Cortex of kidney (tissue), 1 donor: ENCODE data around the gene PRKCE.

ENCODE experiments used
- DNase-seq: peaks from one replicate; lab custom pipeline; 2025; lab: John Stamatoyannopoulos, UW

PRKCE gene

DNA sequence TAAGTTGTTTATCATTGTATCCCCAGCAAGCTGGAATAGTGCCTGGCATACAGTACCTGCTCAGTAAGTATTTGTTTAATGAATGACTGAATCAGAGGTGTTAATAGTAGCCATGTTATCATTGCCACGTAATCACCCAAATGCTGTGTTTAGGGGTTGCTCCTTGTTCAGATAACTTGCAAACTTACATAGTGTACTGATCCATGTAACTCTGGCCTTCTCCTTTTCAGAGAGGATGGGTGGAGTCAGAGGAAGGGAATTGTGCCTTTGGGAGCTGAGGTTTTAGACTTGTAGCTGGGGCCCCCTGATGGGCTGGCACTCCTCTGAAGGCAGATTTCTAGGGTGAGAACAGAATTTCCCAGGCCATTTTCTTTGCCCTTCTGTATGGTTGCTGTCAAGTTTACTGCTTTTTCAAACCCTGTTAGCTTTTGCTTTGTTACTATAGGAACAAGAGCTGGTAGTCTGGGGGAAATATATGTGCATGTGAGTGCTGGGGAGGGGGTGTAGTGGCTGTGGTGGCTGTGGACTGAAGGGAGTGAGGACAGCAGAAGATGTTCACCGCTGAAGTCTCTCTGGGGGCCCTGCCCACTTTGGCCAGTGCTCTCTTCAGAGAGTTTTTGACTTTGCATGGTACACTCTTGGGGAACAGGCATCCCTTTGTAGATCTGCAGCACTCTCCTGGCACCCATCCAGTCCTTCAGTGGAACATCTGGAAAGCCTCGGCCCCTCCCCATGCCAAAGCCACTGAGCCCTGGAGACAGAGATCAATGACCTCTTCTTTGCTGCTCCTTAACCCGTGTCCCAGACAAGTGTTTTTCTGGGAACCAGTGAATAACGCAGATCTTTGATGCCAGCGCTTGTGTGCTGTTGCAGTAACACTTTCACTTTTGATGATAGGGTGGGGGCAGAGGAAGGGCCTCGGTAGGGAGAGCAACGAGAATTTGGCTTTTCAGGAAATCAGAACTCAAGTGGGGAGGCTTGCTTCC lies 209.0 kb downstream of the PRKCE start:
- no peak for DNase-seq

DNA sequence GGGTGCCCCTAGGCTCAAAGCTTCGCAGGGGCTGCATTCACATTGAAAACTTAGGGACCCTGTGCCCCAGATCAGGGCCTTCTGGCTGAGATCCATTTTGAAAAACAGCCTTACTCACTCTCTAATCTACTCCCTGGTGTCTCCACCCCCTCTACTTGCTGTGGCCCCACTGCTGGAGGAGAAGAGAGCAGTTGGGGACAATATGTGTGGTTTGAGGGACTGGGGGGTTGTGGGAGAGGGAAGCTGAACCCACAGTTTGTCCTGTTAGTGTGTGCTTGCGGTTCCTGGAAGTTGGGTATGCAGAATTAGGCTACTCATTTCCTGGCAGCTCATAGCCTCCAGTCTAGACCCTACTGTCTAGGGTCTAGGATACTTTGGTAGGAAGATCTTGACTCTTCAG lies 211.4 kb downstream of the PRKCE start:
- DNase-seq, result no peak

DNA sequence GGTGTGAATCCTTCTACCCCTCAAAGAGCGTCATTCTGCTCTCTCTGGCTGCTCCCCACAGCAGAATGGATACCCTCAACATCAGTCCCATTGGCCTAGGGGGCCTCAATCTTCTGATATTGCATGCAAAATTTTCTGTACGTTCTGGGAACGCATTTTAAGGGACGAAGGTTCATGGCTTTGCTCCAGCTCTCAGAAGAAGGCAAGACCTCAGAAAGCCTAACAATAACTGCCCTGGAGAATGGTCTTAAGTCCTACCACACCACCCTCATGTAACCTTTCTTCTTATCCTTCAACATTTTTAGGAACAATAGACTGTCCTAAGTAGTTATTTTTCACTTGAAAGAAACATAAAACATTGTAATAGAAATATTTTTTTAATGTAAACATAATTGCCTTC lies 212.6 kb downstream of the PRKCE start:
- DNase-seq, result no peak

DNA sequence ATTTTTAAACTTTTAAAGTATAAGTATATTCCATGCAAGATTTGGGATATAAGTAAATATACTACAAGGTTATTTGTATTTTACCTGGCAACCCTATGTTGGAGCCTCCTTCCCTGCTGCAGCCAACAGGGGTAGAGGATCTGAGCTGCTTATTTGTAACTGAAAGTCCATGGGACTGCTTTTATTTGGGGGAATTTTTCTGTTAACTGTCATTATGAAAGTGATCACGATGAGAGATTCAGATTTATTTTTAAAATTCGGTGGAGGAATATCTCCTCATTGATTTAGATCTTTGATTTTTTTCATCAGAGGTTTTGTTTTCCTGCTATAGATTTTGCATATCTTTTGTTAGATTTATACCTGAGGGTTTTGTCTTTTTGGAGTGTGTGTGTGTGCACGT lies 215.9 kb downstream of the PRKCE start:
- DNase-seq, result no peak

GRCh38 chr2:45867800-45868199 lies 216.3 kb downstream of the PRKCE start:
- DNase-seq, result no peak

DNA sequence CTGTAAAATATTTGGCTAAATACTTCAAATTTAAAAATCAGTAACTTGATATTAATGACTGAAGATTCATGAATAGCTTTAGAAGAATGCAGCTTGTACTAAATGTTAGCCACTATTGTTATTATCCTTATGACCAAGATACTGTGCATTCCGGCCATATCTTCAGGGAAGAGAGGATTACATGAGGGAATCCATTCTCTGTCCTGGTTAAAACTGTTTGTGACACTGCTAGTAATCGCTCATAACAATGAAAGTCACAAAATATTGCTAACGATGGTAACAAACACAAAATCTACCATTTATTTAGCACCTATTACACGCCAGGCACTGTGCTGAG lies 217.7 kb downstream of the PRKCE start:
- no peak for DNase-seq

GRCh38 chr2:45871025-45871424 lies 219.6 kb downstream of the PRKCE start:
- no peak for DNase-seq

GRCh38 chr2:45871541-45871940 lies 220.1 kb downstream of the PRKCE start:
- no peak for DNase-seq

- DNase-seq, result no peak
Observed at GRCh38 chr2:45872211-45872610, 220.7 kb downstream of the PRKCE start.

DNA sequence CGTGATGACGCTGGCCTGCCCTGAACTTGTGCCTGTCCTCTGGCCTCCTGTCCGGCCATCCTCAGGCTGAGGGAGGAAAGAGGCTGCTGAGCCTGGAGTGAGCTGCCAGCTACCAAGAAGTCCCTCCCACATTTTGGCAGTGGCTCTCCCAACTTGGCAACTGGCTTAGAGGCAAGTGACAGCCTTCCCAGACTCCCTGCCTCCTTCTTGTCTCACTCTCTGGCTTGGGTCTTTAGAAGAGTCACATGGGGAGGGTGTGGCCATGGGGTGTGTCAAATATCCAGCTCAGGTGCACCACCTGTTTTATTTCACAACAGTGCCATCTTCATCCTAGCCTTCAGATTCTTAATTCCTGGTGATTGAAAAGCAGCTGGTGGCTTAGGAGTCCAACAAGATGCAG lies 222.9 kb downstream of the PRKCE start:
- DNase-seq, result no peak

DNA sequence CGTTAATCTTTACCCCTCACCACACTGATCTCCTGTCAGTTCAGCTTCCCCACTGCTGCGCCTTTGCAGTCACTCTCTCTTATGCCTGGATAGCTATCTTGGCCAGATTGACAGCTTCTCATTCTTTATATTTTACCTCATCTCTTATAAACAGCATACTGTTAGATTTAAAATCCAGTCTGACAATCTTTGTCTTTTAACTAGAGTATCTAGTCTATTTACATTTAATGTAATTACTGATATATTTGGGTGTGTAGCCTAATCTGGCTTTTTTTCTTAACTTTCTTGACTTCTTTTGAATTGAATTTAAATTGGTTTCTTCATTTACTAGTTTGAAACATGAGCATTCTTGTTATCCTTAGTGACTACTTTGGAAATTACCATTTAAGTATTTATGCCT lies 225.1 kb downstream of the PRKCE start:
- no peak for DNase-seq

GRCh38 chr2:45879406-45879805 lies 227.9 kb downstream of the PRKCE start:
- no peak for DNase-seq

DNA sequence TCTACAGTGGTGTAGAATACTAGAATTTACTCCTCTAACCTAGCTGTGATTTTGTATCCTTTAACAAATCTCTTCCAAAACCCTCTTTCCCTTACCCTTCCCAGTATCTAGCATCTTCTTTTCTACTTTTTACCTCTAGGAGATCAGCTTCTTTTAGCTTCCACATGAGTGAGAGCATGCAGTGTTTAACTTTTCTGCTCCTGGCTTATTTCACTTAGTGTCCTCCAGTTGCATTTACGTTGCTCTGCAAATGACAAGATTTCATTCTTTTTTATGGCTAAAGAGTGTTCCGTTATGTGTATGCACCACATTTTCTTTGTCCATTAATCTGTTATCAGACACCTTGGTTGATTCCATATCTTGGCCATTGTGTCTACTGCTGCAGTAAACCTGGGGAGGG lies 228.5 kb downstream of the PRKCE start:
- no peak for DNase-seq

- no peak for DNase-seq
Observed at GRCh38 chr2:45881970-45882581, 230.6 kb downstream of the PRKCE start.

- no peak for DNase-seq
Observed at GRCh38 chr2:45882707-45883602, 231.5 kb downstream of the PRKCE start.

DNA sequence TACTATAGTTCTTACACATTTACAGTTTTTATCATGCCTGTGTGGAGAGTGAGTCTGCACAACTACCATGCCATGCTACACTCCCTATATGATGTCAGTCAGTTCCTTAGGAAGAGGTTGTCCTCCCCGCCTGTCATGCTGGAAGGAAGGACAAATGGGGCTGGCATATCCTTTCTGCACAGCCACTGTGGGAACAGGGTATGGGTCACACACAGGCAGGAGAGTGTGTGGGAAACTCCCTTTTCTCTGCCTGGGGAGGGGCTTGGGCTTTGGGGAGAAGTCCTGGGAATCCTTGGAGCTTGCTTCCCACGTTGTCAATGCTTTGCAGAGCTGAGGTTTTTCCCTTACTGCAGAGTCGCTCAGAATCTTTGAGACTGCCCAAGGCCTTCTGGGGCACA lies 232.1 kb downstream of the PRKCE start:
- DNase-seq, result no peak

GRCh38 chr2:45884126-45884525 lies 232.7 kb downstream of the PRKCE start:
- DNase-seq, result no peak

DNA sequence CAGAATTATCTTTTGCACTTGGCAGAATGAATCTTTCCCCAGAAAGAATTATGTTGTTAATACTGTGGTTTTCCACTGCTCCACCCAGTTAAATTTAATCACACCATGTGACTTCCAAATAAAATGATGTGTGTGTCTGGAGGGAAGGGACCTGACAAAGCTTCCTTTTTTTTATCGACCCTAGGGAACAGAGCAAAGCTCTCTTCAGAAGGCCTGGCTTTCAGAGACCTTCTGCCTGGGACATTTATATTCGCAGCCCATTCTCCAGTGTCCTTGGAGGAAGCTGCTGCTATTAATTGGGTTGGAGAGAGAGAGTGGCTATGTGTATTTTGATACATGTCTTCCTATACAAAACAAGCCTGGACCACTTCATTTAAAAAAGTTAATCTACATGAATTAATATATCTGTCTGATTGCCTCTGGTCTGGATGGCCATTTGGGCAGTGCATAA lies 233.7 kb downstream of the PRKCE start:
- DNase-seq, result no peak

DNA sequence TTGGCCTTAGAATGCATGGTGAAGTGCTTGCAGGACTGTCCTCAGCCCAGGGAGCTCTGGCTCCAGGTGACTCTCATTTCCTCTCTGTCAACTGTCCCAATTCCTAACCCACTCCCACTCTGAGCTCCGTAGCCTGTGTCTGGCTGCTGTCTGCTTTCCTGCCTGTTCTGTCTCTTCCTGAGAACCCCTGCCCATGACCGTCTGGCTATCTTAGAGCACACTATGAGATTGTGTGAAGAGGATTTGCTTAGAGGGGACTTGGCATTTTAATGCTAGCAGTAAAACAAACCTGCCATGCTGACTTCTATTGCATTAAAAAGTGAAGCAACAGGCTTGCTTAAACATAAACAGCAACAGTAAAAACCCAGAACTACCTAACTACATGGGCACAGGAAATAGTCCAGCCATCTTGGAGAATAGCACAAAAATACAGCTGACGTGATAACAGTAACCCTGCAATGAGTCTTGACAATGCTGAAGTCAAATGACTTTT lies 234.7 kb downstream of the PRKCE start:
- no peak for DNase-seq

GRCh38 chr2:45888167-45888566 lies 236.7 kb downstream of the PRKCE start:
- DNase-seq, result no peak

- DNase-seq, result no peak
Observed at GRCh38 chr2:45888641-45889040, 237.2 kb downstream of the PRKCE start.

- DNase-seq, result no peak
Observed at GRCh38 chr2:45889053-45889452, 237.6 kb downstream of the PRKCE start.
